Renal cortex interstitium (tissue), 11 donors: Measurements from ENCODE around the gene AGAP1. TPM values are rescaled to one million over a fixed set of nuclear protein-coding genes. Genes with fewer than 3 reads are reported as not detected.

ENCODE experiments used
- DNase-seq, 11 donors: peaks; one replicate each; pipeline ENCODE4 v3.0.0-alpha.2; 2013; ENCODE audit warnings: low read depth in 9 of 11, low spot score in 4 of 11; ENCODE audit errors: extremely low read depth in 1 of 11
- polyA plus RNA-seq, 3 donors: library from polyadenylated mRNA; unstranded; fragments of 120-200 nt; gene quantifications; one replicate each; pipeline ENCODE4 v1.2.1, GENCODE V29; 2013; ENCODE audit not compliant: insufficient read length in 3 of 3

The AGAP1 gene
- polyA plus RNA-seq, 3 donors = 19.1 to 22.8 (median 22.0) TPM

DNA sequence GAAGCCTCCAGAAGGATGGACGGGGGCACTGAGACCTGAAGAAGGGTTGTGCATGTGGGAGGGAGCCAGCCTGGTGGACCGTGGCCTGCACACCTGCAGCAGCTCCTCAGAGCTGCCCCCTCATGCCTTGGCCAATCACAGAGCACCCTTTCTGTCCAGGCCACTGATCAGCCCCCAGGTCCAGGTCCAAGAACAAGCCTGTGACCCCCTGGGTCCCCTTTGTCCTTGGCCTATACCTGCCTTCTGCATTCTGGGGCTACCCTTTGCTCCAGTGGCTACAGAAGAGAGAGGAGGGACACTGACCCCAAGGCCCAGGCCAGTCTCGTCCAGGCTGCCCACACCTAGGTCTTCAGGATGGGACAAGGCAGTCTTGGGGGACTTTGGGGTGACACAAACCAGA is 62.2 kb downstream of the AGAP1 start:
- no peak for DNase-seq

DNA sequence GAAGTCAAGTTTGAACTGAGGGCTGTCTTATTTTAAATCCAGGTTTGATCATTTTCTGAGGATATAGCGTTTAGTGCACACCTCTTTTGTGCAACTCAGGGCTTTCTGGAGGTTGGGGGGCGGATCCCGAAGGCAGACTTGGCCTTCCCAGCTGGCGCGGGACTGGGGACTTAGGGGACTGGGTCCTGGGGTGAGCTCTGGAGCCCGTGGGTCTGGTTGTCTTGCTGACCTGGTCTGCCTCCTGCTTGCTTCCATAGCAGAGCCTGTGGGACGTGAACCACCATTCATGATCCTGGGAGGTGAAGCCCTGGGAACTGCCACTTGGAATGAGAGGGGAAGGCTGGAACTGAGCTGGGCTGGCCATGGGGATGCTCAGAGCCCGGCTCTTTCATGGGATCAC is 63.1 kb downstream of the AGAP1 start:
- DNase-seq = no peak

DNA sequence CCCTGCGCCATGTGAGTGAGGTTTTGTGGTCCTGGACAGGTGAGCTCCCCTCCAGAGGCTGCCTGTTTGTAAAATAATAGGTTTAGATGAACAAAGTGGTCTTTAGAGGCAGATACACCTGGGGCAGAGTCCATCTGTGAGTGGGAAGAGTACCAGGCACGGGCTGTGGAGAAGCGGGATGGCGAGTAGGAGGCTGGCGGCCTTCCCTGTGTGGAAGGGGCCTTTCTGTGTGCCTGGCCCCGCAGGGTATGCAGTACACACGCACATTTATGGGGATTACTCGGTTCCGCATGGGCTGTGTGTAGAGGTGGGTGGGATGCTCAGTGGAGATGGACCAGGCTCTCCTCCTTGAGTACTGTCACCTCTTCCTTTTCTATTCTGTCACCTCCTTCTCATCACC is 64.1 kb downstream of the AGAP1 start:
- DNase-seq = no peak

DNA sequence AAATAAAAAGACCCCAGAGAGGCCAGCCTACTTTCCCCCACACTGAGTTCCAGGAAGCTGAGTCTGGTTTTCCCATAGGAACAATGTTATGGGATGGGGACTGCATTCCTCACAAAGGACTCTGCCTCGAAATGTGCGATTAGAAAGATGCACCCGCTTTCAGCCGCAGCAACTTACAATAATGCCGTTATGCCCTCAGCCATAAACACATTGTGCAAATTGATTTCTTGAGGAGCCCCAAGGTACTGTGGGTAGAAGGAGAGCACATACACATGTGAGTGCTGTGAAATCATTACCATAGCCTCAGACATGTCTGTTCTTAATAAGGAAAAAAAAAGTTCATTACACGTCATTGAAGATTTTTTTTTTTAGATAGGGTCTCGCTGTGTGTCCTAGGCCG is 64.7 kb downstream of the AGAP1 start:
- no peak for DNase-seq

DNA sequence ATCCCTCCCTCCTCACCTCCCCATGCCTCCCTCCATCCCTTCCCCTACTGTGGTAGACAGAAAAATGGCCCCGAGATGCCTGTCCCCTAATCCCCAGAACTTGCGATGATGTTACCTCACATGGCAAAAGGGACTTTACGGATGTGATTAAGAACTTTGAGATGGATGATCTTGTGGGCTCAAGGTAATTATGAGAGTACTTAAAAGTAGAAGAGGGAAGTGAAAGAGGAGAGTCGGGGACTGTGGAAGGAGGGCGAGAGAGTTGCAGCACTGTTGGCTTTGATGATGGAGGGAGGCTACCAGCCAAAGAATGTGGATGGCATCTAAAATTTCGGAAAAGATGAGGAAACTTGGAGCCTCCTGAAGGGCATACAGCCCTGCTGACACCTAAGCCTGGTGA is 66.5 kb downstream of the AGAP1 start:
- no peak for DNase-seq

DNA sequence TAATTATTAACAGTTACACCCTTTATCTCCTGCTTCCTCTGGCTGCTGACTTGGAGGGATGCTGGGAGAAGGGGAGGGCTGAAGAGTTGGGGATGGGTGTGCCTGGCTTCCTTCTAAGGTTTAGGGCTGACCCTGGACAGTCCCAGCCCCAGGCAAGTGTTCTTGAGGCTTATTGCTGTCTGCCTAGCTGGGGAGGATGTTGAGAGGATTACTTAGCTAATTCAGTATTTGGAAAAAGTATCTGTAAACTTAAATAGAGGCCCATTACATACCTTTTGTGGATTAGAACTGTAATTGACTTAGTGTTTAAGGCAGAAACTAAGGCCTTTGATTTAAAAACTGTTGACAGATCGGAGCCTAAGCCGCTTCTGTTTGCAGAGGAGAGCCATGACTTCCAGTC is 67.6 kb downstream of the AGAP1 start:
- DNase-seq = no peak

DNA sequence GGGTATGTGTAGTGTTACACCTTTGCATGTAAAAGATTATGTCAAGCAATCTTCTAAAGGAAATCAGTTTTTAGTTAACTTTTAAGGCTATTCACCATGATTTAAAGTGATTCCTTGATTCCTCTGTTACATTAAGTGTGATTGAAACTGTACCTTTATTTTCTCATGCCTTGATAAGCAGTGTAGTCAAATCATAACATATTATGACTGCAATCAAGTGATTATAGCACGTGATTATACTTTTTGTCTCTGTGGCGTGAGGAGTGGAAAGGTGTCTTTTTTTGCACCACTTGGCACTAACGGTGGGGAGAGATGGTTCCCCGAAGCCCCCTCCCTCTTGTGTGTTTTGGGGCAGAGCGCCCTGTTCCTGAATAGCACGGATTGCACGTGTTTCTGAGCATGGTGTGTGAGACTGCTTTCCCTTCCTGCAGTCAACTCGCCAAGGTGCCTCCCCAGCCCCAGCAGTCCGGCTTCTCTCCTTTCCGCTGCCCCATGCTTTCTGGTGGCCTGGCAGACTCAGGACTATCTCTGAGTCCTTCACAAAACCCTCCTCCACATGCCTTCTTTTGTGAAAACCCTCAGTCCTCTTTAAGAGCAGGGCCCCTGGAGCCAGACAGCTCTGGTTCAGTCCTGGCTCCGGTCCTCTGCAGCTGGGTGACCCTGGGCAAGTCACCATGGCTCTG is 68.4 kb downstream of the AGAP1 start:
- DNase-seq = no peak

DNA sequence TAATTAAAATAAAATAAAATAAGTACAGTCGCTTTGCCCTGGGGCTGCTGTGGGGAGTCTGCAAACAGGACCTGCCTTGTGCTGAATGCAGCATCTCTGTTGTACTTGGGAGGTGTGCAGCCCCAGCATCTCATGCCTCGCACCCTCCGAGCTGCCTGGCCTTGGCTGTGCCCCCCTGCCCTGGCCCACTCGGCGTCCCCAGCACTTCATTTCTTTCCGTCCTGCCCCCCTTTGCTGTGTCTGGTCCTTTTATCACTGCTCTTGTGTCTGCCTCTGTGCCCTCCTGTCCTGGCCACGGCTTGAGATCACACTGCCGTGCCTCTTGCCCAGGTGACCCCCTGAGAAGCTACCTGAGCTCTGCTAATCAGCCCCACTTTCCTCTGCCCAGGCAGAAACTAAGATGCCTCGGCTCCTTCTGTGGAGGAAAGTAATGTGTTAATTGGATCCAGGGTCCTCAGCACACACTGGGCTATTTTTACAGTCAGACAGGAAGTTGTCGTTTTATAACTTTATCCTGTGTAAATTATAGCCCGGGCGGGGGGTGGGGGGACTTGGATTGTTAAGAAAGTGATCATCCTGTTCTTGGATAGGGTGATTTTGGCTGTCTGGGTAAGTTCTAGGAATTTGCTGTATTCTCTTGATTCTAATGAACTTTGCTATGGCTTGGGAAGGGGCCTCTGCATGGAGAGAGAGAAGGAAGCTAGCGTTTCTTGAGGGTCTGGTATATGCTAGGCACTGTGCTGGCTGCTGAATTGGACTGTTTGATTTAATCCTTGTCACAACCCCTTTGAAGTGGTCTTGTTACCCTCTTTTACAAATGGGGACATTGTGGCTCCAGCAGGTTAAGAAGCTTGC is 69.4 kb downstream of the AGAP1 start:
- no peak for DNase-seq

DNA sequence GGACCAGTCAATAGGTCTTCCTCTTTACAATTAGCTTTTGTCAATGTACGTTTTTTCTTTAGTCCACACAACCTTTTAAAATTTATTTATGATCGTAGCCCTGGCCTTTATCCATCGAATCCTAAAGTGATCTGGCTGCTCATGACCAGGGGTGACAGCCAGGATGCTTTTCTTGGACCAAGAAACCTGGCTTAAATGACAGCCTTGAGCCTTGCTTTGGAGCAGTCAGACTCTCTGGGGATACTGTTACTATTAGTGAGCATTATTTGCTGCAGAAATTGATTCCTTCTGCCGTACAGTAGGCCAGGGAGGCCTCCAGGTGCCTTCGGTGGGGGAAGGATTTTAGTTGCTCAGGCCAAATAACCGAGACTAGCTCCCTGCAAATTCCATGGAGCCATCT is 70.2 kb downstream of the AGAP1 start:
- no peak for DNase-seq

DNA sequence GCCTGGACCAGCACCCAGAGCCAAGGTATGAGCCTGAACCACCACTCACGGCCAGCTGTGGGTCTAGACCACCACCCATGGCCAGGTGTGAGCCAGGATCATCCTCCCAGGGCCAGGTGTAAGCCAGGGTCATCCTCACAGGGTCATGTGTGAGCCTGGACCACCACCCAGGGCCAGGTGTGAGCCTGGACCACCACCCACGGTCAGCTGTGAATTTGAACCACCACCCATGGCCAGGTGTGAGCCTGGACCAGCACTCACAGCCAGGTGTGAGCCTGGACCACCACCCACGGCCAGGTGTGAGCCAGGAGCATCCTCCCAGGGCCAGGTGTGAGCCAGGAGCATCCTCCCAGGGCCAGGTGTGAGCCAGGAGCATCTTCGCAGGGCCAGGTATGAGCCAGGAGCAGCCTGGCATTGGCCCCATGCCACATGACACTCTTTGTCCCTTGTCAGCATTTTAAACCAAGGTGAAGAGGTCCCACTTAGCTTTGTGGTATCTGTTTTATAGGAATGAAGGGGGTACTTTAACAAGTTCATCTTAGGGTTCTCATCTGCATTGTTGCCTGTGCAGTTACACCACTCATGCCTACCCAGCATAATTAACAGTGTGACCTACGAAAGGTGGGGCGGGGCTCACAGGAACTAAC is 71.2 kb downstream of the AGAP1 start:
- DNase-seq = no peak

DNA sequence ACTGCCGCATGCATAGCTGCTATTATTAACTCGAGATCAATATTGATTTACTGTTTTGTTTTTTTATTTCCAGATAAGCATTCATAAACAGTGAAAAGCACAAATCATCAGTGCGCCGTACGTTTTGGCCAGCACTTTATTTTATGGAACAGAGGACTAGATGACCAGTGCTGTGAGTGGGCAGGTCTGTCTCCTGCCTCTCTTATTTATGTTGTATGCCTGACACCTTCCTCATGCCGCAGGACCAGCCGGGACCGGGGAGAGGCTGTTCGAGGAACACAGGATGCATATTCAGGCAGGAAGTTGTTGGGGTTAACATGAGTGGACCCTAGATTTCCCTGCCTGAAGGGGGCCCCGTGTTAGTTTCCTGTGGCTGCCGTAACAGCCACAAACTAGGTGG is 72.6 kb downstream of the AGAP1 start:
- no peak for DNase-seq

DNA sequence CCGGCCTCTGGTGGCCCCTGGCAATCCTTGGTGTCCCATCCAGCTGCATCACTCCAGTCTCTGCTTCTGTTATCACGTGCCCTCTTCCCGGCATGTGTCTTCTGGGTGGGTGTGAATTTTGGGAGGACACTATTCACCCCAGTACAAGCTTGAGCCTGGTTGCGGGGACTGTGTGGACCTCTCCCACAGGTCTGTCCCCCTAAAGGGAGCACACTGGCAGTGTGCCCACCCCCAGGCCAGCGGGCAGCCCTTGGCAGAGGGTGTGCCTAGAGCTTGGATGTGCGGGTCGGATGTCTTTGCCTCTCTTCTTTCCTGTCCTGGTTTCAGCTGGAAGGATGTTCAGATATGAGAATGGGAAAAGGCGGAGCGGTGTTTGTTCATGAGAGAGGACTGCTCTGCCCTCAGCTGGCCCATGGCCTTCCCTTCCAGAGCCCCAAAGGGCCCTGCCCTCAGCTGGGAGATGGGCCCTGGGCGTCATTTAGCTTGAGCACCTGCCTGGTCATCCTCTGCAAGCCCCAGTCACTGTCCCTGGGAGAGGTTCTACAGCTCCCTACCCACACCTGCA is 73.2 kb downstream of the AGAP1 start:
- DNase-seq = no peak

DNA sequence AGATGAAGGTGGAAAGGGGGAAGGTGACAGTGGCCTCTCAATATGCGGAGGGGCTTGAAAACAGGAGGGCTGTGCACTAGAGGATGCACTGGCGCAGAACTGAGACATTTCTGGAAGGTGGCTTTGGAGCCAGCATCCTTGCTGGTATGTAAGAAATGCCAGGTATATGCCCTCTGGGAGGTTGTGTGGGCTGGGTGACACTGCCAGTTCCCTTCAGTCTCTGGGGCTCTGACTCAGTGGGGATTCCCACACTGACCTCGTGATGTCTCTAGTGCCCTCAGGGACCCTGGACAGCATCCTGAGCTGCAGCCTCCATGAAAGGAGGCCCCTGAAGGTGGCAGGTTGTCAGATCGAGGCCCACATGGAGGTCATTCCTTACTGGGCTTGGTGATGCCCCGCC is 74.0 kb downstream of the AGAP1 start:
- DNase-seq = no peak

DNA sequence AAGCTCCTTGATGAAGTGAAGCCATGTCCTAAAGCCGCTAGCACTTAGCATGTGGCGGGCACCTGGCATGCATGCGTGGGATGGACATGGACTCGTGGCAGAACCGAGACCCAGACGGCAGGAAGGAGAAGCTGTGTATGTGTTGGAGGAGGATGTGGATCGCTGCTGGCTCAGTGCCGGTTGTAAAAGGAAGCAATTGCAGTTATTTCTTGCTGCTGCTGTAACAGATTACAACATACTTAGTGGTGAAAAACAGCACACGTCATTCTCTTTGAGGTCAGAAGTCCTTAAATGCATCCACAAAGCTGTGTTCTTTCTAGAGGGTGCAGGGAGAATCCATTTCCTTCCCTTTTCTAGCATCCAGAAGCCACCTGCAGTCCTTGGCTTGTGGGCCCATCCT is 74.6 kb downstream of the AGAP1 start:
- DNase-seq = no peak

DNA sequence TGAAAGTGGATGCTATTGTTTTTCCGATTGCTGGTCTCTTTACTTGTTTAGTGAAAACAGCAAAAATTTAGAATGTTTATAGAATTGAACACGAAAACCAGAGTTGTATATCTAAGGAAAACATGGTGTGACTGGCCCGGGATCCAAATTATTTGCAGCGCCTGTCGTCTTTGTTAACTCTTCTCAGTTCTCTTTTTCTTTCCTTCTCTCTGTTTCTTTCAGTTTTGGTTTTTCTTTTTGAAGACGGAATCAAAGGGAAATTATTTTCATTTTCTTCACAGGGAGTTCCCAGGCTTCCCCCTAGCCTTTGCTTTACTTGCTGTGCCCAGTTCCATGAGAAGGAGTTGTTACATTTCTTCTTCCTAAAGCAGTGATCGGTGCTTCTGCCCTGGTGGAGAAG is 76.0 kb downstream of the AGAP1 start:
- DNase-seq = no peak

DNA sequence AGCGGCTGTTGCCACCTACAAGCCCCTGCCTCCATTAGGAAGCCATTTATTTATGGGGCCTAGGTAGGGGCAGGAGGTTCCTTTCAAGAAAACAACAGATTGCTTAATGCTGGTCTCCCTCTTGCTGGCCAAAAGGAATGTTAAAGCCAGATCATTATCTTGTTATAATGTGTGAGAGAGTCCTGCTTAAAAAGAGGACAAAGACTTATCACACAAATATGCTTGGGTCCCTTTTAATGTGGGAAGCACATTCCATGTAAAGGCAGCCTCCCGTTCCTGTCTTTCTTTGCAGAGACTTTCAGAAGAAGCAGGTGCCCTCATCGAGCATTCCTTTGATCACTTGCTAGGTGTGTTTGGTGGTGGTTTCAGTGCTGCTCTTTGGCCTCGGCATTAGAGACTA is 76.4 kb downstream of the AGAP1 start:
- DNase-seq = no peak

DNA sequence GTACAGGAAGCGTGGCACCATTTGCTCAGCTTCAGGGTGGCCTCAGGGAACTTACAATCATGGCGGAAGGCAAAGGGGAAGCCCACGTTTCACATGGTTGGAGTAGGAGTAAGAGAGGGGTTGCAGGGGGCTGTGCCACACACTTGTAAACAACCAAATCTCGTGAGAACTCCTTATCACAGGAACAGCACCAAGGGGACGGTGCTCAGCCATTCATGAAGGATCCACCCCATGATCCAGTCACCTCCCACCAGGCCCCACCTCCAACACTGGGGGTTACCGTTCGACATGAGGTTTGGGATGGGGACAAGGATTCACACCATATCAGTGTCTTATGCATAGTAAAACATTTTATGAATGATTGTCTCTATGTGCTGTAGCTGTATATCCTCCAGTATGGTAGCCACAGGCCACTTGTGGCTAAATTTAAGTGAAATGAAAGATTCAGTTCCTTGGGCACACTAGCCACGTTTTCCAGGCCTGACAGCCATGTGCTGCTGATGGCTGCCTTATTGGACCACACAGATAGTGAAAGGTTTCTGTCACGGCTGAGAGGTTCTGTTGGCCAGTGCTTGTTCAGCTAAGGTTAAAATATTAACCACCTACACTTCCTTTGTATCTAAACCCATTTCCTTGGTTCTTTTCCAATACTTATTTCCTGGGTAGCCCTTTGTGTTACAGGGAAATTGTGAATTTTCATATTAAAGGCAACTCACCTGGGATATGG is 77.3 kb downstream of the AGAP1 start:
- no peak for DNase-seq

DNA sequence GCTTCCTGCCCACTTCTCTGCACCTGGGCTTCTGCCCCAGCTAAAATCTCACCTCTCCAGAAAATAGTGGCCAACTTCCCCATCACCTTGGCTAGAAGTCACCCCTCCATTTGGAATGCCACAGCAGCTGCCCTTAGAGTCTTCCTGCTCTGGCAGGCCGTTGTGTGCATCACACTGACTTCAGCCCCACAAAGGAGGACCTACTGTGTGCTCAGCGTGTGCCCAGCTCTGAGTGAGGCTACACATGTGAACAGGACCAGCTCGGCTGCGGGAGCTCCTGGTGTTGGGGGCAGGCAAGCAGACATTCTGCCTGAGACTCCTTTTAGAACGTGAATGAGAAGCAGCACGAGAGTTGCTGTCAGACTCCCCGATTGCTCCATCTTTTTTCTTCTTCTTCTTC is 78.7 kb downstream of the AGAP1 start:
- no peak for DNase-seq
